PC-3 (cell line): Measurements from ENCODE around the gene CORO2B. TPM values are rescaled to one million over a fixed set of nuclear protein-coding genes. Genes with fewer than 3 reads are reported as not detected.

Experiments used
- ATAC-seq: fragments of 200-7000 bp; cut with Tn5 transposase; 2 replicates; pipeline ENCODE4 v1.9.1; 2020; ENCODE audit warnings: mild to moderate bottlenecking, moderate library complexity
- BruUV-seq: library from RNA; stranded (reverse); fragments of 400-500 nt; replicated peaks from 2 replicates; lab custom pipeline; 2021; lab: Mats Ljungman, UMichigan
- CTCF ChIA-PET: fragments of 300-600 bp; sonication (Branson Sonifier 250); formaldehyde crosslinking; loops from one replicate; lab custom pipeline; 2022; ENCODE audit warnings: antibody characterized with exemption; lab: Charles Lee
- POLR2A ChIA-PET: fragments of 300-600 bp; sonication (Branson Sonifier 250); formaldehyde crosslinking; loops from one replicate; lab custom pipeline; 2022; ENCODE audit warnings: antibody characterized with exemption; ENCODE audit not compliant: unreplicated experiment; lab: Charles Lee
- DNase-seq: peaks from one replicate; pipeline ENCODE4 v3.0.0-alpha.2; 2015
- H2AFZ ChIP-seq: fragments of 300-600 bp; sonication (generic); 2 replicates; pipeline ENCODE4 v1.6.0; 2016; ENCODE audit warnings: antibody characterized with exemption, low read length
- H3F3A ChIP-seq: fragments of 300-600 bp; sonication (generic); one replicate; pipeline ENCODE4 v1.6.0; 2017; ENCODE audit warnings: antibody characterized with exemption, low read length, control low read depth, mild to moderate bottlenecking; ENCODE audit not compliant: unreplicated experiment
- H3K27ac ChIP-seq: fragments of 300-600 bp; sonication (generic); 2 replicates; pipeline ENCODE4 v1.5.1; 2016; ENCODE audit warnings: mild to moderate bottlenecking, low read length
- H3K27me3 ChIP-seq: fragments of 300-600 bp; sonication (generic); 2 replicates; pipeline ENCODE4 v1.6.1; 2016; ENCODE audit warnings: low read length, mixed read lengths
- H3K36me3 ChIP-seq: fragments of 300-600 bp; sonication (generic); 2 replicates; pipeline ENCODE4 v1.6.1; 2016; ENCODE audit warnings: low read depth, mixed run types, low read length, mixed read lengths
- H3K4me1 ChIP-seq: fragments of 300-600 bp; sonication (generic); 2 replicates; pipeline ENCODE4 v1.5.1; 2016; ENCODE audit warnings: low read length; ENCODE audit not compliant: insufficient read depth
- H3K4me2 ChIP-seq: fragments of 300-600 bp; sonication (generic); 2 replicates; pipeline ENCODE4 v1.6.0; 2016; ENCODE audit warnings: low read length
- H3K4me3 ChIP-seq: fragments of 300-600 bp; sonication (generic); 2 replicates; pipeline ENCODE4 v1.5.1; 2016; ENCODE audit warnings: mild to moderate bottlenecking, low read length, mixed read lengths
- H3K79me2 ChIP-seq: fragments of 300-600 bp; sonication (generic); 2 replicates; pipeline ENCODE4 v1.6.1; 2017; ENCODE audit warnings: low read length, mixed read lengths
- H3K9ac ChIP-seq: fragments of 300-600 bp; sonication (generic); 2 replicates; pipeline ENCODE4 v1.6.0; 2016; ENCODE audit warnings: mild to moderate bottlenecking, low read length
- H3K9me2 ChIP-seq: fragments of 300-600 bp; sonication (generic); replicated peaks from 2 replicates; pipeline ENCODE4 v1.6.1; 2016; ENCODE audit warnings: mixed run types, low read length, mixed read lengths
- H3K9me3 ChIP-seq: fragments of 300-600 bp; sonication (generic); 2 replicates; pipeline ENCODE4 v1.6.1; 2016; ENCODE audit warnings: low read length, mixed read lengths
- H4K20me1 ChIP-seq: fragments of 300-600 bp; sonication (generic); 2 replicates; pipeline ENCODE4 v1.6.1; 2016; ENCODE audit warnings: low read length, mixed read lengths
- EZH2 ChIP-seq: fragments of 300-600 bp; sonication (generic); IDR thresholded peaks from one replicate; pipeline ENCODE4 v1.6.1; 2017; ENCODE audit warnings: antibody characterized with exemption, mild to moderate bottlenecking, low read length; ENCODE audit not compliant: unreplicated experiment
- EZH2phosphoT487 ChIP-seq: fragments of 300-600 bp; sonication (generic); IDR thresholded peaks from 2 replicates; pipeline ENCODE4 v1.6.1; 2018; ENCODE audit warnings: mild to moderate bottlenecking, antibody characterized with exemption, low read length, borderline replicate concordance
- intact Hi-C: fragments of 100-400 bp; cut with micrococcal nuclease; formaldehyde crosslinking; loops from 2 replicates; pipeline ENCODE4 v1.9.0; 2023
- total RNA-seq: library from RNA; depleted of rRNA; stranded (reverse); fragments of >200 nt; gene quantifications from 2 replicates; pipeline ENCODE4 v1.2.3, GENCODE V29; 2014
- TF ChIP-seq, protein P1 (sequence below): fragments of 300-600 bp; sonication (generic); conservative IDR thresholded peaks from 2 replicates; pipeline ENCODE4 v1.5.1; 2017; ENCODE audit warnings: antibody characterized with exemption, low read depth, mild to moderate bottlenecking, low read length

Gene CORO2B
- total RNA-seq, 1 experiment from 2014 or later: 0.66 TPM

DNA sequence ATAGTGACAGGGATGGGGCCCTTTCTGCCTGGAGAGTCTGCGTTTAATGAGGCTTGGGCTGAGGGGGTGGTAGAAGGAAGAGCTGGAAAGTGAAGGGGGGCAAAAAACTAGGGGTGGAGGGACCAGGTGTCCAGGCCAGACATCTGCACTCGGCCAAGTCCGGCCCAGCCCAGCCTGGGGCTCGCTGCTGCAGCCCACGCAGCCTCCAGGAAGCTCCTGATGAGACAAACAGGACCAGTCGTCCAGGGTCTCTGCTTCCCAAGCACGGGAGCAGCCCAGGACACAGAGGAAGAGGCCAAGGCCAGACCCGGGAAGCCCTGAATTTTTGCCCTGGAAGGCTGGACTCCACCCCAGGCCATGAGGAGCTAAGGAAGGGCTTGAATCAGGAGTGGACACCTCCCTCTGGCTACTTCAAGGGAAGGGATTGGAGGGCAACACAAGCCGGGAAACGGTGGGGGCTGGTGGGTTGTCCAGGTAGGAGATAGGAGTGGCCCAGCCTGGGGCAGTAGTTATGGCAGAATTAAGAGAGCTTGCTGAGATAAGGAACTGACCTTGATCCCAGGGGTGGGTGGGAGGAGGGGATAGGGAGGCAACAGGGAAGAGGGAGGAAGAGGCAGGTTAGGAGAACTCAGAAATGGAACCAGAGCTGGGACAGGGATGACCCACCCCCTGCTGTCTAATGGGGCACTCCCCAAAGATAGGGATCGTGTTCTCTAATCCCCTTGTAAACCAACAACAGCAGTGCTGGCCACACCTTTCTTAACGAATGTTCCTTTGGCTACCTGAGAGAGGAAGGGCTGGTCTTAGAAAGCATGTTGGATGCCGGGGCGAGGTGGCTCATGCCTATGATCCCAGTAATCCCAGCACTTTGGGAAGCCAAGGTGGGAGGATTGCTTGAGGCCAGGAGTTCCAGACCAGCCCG, 152.4 kb downstream of the CORO2B start:
- no peak overlapping the region for H3K27ac ChIP-seq
- no peaks in the 10 kb centered on the region for H3K27me3 ChIP-seq
- no peak overlapping the region for H3K9ac ChIP-seq
- no peaks in the 10 kb centered on the region for H3K36me3 ChIP-seq
- BruUV-seq: no TSS peak
- no peak overlapping the region for H3K4me2 ChIP-seq
- H3K4me1 ChIP-seq: no peaks in the 10 kb centered on the region
- no peaks in the 10 kb centered on the region for H3K9me2 ChIP-seq
- H2AFZ ChIP-seq: no peak overlapping the region
- no peaks in the 10 kb centered on the region for H3F3A ChIP-seq
- TF ChIP-seq, protein P1, sequence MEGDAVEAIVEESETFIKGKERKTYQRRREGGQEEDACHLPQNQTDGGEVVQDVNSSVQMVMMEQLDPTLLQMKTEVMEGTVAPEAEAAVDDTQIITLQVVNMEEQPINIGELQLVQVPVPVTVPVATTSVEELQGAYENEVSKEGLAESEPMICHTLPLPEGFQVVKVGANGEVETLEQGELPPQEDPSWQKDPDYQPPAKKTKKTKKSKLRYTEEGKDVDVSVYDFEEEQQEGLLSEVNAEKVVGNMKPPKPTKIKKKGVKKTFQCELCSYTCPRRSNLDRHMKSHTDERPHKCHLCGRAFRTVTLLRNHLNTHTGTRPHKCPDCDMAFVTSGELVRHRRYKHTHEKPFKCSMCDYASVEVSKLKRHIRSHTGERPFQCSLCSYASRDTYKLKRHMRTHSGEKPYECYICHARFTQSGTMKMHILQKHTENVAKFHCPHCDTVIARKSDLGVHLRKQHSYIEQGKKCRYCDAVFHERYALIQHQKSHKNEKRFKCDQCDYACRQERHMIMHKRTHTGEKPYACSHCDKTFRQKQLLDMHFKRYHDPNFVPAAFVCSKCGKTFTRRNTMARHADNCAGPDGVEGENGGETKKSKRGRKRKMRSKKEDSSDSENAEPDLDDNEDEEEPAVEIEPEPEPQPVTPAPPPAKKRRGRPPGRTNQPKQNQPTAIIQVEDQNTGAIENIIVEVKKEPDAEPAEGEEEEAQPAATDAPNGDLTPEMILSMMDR: no peak
- TF ChIP-seq EZH2: no peak
- TF ChIP-seq EZH2phosphoT487: no peak
- no peak for DNase-seq
- ATAC-seq: no peak
- intact Hi-C loops: loop anchor here (1.0 kb wide), 1 partner anchor 145 kb away; no protein-coding TSS in a partner anchor
- no peaks in the 10 kb centered on the region for H4K20me1 ChIP-seq
- no peaks in the 10 kb centered on the region for H3K9me3 ChIP-seq
- H3K4me3 ChIP-seq: no peak overlapping the region
- CTCF ChIA-PET: no interaction called here
- POLR2A ChIA-PET: no interaction called here
- no peaks in the 10 kb centered on the region for H3K79me2 ChIP-seq

DNA sequence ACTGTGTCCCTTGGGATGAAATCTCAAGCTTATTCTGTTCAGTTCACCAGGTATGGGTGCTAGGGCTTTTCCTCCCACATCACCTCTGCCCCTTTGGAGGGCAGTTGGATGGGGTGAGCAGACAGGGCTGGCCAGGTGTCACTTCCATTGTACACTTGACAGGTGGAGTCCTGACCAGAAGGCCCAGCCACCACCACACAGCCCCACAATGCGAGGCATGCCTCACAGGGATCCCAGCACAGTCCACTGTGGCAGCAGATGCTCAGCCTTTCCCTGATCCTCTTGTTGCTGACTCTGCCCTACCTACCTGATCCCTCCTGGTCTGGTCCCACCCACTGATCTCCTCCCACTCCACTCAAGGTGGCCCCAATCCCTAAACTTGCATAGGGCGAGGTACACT, 153.7 kb downstream of the CORO2B start:
- Histone ChIP-seq H3K4me1 (no peaks in the 10 kb centered on the region), H3K36me3 (no peaks in the 10 kb centered on the region), H3K27me3 (no peaks in the 10 kb centered on the region), H3K9me3 (no peaks in the 10 kb centered on the region), H3F3A (no peaks in the 10 kb centered on the region), H3K79me2 (no peaks in the 10 kb centered on the region), H3K4me3 (no peak overlapping the region), H3K27ac (no peak overlapping the region), H3K9ac (no peak overlapping the region), H4K20me1 (no peaks in the 10 kb centered on the region), H2AFZ (no peak overlapping the region), H3K4me2 (no peak overlapping the region), H3K9me2 (no peaks in the 10 kb centered on the region)
- BruUV-seq: no TSS peak
- ATAC-seq (no peak), DNase-seq (no peak)
- ChIA-PET CTCF (no interaction called here), POLR2A (no interaction called here)
- TF ChIP-seq, protein P1: no peak
- no peak for TF ChIP-seq EZH2
- TF ChIP-seq EZH2phosphoT487: no peak
- intact Hi-C loops: no loop called here

DNA sequence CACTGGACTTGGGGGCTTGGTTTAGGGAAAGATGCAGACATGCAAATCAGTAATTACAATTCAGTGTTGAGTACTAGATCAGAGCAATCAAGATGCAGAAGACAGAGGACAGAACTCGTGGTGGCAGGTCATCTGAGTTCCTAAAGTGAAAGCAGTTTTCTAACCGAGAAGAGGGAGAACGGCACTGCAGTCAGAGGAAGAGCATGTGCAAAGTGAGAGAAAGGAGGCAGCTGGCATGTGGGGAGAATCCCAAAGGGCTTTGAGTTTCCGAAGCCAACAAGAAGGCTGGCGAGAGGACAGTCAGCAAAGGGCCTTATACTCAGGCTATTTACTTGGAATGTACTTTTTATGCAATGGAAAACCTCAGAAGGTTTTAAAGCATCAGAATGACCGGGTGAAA, 154.9 kb downstream of the CORO2B start:
- Histone ChIP-seq H3K4me3 (no peak overlapping the region), H3K27me3 (no peaks in the 10 kb centered on the region), H3K36me3 (no peaks in the 10 kb centered on the region), H3K4me2 (no peak overlapping the region), H3K9me2 (no peaks in the 10 kb centered on the region), H3K9ac (no peak overlapping the region), H2AFZ (no peak overlapping the region), H4K20me1 (no peaks in the 10 kb centered on the region), H3K79me2 (no peaks in the 10 kb centered on the region), H3K27ac (no peak overlapping the region), H3K9me3 (no peaks in the 10 kb centered on the region), H3K4me1 (no peaks in the 10 kb centered on the region), H3F3A (no peaks in the 10 kb centered on the region)
- no TSS peak for BruUV-seq
- ATAC-seq: no peak
- ChIA-PET CTCF (interaction anchor here (0.5 kb wide), 1 partner anchor 184 kb away, joined by 3 read pairs; no protein-coding TSS in a partner anchor), POLR2A (no interaction called here)
- intact Hi-C loops: no loop called here
- DNase-seq: no peak
- TF ChIP-seq EZH2 (no peak), EZH2phosphoT487 (no peak)
- TF ChIP-seq, protein P1: no peak
